Stimulated activated CD8-positive, alpha-beta memory T cell treated with anti-CD3 and anti-CD28 coated beads, Interleukin-15, amount 100 ng/mL, for 48 hours (primary cell): ENCODE results near the gene P2RX5.
A peak's percentile ranks its signal among the peaks of the same experiment; 100 is the strongest.

Experiments used
- DNase-seq, 2 donors: peaks; one replicate each; pipeline ENCODE4 v3.0.0-alpha.2; 2020; ENCODE audit warnings: low read depth in 2 of 2

Gene P2RX5

GRCh38 chr17:3681565-3681964 is 14.4 kb downstream of the P2RX5 start:
- DNase-seq = no peak

- DNase-seq = no peak
Observed at GRCh38 chr17:3681057-3681456, 14.9 kb downstream of the P2RX5 start.

GRCh38 chr17:3679531-3680126 is 16.3 kb downstream of the P2RX5 start:
- no peak for DNase-seq

GRCh38 chr17:3678821-3679530 is 17.0 kb downstream of the P2RX5 start:
- DNase-seq = no peak

GRCh38 chr17:3678095-3678820 is 17.7 kb downstream of the P2RX5 start:
- DNase-seq = no peak

GRCh38 chr17:3675886-3676285 is 20.1 kb downstream of the P2RX5 start:
- DNase-seq = no peak

- DNase-seq = no peak
Observed at GRCh38 chr17:3672571-3672970, 23.4 kb downstream of the P2RX5 start.

GRCh38 chr17:3669548-3669947 is 26.4 kb downstream of the P2RX5 start:
- DNase-seq = no peak

GRCh38 chr17:3669085-3669347 is 26.9 kb downstream of the P2RX5 start:
- DNase-seq = no peak

- peak; percentile 99 for DNase-seq
Observed at GRCh38 chr17:3668279-3669084, 27.5 kb downstream of the P2RX5 start, which contains the start of the genes EMC6 and TAX1BP3. Gene EMC6, plus strand, starts transcription at chr17:3668812. Its CDS starts 335 bp downstream, at chr17:3669147. Gene TAX1BP3, minus strand, starts transcription at chr17:3668578. Its CDS starts 52 bp downstream, at chr17:3668526.

- DNase-seq = no peak
Observed at GRCh38 chr17:3667366-3668278, 28.3 kb downstream of the P2RX5 start.

GRCh38 chr17:3666516-3666915 is 29.4 kb downstream of the P2RX5 start:
- DNase-seq = no peak

- no peak for DNase-seq
Observed at GRCh38 chr17:3665834-3666233, 30.1 kb downstream of the P2RX5 start.

- DNase-seq = no peak
Observed at GRCh38 chr17:3663102-3664011, 32.6 kb downstream of the P2RX5 start.

GRCh38 chr17:3660311-3660891 is 35.6 kb downstream of the P2RX5 start:
- no peak for DNase-seq

GRCh38 chr17:3659541-3660111 is 36.3 kb downstream of the P2RX5 start:
- DNase-seq = no peak

GRCh38 chr17:3658784-3659449 is 37.0 kb downstream of the P2RX5 start:
- no peak for DNase-seq

- no peak for DNase-seq
Observed at GRCh38 chr17:3657874-3658783, 37.8 kb downstream of the P2RX5 start.
